GM19193 (cell line): ENCODE measurements around the gene SLC35D3.

Experiments used
- POLR2A ChIP-seq: IDR thresholded peaks from 4 replicates; pipeline ENCODE4 v1.6.1; 2011; ENCODE audit not compliant: insufficient read depth, insufficient read length; ENCODE audit errors: extremely low read depth

Gene SLC35D3

GRCh38 chr6:136955123-136955522 lies 33.0 kb downstream of the SLC35D3 start:
- TF ChIP-seq POLR2A, result no peak

DNA sequence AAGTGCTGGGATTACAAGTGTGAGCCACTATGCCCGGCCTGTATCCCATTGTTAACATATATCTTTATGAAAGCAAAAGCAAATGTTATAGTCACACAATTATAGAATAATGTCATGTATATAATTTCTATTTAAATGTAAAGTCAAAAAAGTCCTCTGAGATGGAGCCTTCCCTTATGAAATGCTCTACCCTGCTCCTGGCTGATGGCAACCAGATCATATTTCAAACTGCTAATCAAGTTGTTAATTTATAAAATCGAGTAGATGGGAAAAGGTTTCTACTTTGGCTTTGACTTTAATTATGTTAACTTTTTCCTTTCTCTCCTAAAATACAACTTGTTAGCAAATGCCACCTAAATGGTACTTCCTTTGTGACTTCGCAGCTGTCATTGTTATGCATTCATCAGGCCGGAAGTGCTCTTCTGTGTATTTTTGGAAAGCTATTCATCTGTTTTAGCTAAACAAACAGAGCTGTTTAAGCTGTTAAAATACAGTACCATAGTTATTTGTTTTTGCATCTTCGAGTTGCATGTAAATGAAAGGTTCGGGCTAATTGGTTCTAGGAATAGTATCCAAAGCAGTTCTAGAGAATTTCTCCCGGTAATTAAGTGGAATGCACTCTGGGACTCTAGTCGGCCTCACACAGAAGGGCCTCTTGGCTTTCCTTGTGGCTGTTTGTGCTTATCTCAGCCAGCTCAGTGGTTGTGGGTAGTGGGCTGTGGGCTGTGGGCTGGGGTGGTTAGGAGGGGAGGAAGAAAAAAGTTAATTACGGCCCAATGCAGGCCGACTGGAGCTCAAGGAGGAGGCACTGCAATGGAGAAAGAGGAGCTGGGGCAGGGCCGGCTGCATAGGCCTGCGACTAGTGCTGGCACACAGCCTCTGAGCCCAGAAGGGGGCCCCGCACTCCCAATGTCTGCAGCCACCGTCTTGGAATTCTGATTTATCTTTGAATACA lies 34.8 kb downstream of the SLC35D3 start:
- no peak for TF ChIP-seq POLR2A

GRCh38 chr6:136958168-136958567 lies 36.1 kb downstream of the SLC35D3 start:
- TF ChIP-seq POLR2A, result no peak

GRCh38 chr6:136959471-136959891 lies 37.4 kb downstream of the SLC35D3 start:
- no peak for TF ChIP-seq POLR2A

GRCh38 chr6:136960781-136961180 lies 38.7 kb downstream of the SLC35D3 start:
- TF ChIP-seq POLR2A, result no peak

GRCh38 chr6:136961848-136962247 lies 39.7 kb downstream of the SLC35D3 start:
- TF ChIP-seq POLR2A, result no peak

DNA sequence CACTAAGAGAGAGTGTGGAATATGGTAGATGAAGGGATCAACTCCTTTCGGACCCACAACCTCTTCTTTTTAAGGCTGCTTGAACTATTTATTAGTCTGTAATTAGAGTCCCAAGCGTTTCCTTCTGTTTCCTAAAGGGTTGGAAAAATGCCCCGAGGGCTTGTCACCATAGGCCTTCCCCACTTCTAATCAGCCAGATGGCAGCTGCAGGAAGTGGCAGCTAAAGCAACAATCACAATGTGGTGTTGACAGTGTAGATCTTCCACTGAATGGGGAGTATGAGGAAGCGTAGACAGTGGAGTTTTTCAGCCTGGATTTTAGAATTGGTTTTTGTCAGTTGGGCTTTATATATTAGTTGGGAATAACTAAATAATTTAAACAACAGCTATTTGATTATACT lies 40.6 kb downstream of the SLC35D3 start:
- no peak for TF ChIP-seq POLR2A

DNA sequence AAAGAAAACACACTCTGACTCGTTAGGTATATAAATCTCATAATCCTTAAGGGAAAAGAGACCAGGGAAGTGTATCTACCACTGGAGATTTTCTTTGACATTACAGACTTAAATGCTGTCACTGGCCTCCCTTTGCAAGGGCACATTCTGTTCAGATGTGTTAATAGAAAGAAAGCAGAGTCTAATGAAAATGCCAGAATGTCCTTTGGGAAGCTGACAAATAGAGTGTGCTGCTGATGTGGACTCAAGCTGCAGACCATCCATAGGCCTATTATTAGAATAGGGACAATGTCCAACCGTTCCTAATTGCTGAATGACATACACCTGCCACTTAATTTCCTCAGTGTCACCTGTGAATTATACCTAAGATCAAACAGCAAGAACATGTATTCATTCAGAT lies 41.2 kb downstream of the SLC35D3 start:
- TF ChIP-seq POLR2A, result no peak

- TF ChIP-seq POLR2A, result no peak
These were observed 42.3 kb downstream of the SLC35D3 start for GRCh38 chr6:136964398-136964797.

DNA sequence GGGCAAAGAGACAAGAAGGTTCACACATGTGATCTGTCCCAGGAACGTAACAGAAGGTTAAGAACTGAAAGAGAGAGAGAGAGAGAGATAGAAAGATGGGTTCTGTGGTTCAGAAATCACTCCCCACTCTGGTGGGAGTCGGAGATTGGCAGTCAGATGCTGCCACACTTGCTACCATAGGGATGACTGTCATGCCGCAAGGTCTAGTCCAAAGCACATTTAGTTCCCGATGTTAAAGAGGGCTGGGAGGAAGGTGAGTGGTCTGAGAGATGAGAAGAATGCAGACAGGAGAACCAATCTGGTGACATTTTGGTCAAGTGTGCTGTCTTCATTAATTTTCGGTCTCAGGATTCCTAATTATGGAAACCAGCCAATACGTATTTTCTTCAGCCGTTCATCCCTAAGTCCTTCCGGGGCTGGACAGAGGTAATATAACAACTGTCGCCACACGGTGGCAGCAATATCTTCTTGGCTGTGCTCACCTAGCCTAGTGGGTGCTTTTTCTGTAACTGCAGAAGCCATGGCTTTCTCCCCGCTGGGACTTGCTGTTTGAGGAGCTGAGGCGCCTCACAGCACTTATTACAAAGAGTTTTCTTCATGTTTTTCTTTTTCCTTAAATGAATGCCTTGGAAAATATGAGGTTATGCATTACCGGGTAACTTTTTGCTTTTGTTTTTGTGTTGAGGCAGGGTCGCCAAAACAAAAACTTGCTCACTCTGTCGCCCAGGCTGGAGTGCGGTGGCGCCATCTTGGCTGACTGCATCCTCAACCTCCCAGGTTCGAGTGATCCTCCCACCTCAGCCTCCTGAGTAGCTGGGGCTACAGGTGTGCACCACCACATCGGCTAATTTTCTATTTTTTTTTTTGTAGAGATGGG lies 46.0 kb downstream of the SLC35D3 start:
- no peak for TF ChIP-seq POLR2A

GRCh38 chr6:136968837-136969236 lies 46.7 kb downstream of the SLC35D3 start:
- TF ChIP-seq POLR2A, result no peak

DNA sequence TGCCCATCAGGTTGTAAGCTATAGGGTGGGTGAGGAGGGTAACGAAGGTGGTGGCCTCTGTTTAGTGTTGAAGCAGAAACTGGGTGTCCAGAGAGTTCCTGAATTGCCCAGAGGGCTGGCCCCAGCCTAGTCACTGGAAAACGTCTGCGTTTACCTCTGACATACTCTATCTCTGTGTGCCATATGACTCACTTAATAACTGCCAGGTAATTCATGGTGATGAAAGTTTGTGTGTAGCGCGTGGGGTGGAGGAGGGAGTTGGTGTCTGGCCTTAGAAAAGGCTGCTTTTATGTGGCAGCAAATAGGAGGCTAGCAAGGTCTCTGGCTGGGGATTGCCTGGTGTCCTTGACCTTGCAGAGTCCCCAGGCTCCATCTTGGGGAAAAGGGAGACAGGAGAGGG lies 47.3 kb downstream of the SLC35D3 start:
- no peak for TF ChIP-seq POLR2A

- no peak for TF ChIP-seq POLR2A
These were observed 47.8 kb downstream of the SLC35D3 start for GRCh38 chr6:136969930-136970329.

DNA sequence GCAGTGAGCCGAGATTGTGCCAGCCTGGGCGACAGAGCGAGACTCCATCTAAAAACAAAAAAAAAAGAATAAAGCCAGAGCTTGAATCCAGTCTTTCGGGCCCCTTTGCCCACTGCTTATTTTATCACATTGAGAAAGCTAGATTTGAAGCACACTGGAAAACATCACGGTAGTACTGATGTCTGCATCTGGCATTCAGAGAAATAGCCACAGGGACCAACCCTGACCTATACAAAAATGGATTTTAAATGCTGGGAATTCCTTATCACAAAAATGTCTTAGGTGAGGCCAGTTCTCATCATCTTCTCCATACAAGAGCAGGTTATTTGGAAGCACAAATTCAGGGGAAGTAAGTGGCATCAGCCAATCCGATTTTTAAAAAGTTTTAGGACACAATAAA lies 49.5 kb downstream of the SLC35D3 start:
- TF ChIP-seq POLR2A, result no peak
